ENCODE results near the gene SAC3D1.

SAC3D1 gene

DNA sequence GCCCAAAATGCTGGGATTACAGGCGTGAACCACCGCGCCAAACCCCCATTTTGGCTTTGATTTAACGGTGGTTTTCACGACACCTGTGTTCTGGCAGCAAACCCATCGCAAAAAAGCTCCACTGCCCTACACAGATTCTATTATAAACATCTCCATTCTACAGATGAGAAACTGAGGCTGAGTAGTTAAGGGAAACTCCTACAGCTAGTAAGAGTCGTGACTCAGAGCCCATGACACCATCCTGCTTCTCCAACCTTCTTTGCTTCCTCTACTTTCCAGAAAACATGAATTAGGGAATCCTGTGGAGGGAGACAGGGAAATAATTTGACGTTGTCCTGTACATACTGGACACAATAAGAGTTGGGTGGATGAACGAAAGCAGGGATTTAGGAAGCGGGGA, 14.2 kb upstream of the SAC3D1 start:
- DNase-seq (ENCODE audit: low spot score), result no peak

DNA sequence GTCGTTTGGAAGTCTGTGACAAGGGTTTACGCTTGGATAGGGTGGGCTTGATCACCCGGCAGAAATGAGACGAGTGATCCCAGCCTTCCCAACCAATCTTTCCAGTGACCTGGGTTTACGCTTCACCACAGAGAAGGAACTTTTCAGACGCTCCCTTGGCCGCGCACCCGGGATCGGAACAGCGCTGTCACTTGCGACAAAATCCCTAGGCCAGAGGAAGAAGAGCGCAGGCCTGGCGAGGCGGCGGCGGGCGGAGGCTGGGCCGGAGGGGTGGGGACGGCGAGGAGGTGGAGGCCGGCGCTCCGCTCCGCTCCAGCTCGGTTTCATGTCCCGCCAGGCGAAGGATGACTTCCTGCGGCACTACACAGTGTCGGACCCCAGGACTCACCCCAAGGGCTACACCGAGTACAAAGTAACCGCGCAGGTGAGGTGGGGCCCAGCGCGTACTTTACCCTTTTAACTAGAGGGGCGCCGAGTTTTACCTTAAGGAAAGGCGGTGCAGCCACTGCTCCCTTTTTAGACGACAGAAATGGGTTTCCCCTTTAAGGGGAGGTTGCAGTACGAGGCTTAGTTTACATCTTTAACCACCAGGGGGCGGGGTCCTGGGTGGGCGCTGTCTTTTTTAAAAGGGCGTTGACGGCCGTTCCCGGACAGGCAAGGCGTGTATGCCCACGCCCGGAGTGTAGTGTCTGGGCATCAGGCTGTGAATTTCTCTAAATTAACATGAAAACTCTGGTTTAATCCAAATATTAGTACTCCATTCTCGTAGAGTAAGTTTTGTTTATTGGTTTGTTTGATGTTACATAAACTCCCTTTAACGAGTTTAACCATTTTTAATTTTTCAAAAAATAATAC, 13.6 kb upstream of the SAC3D1 start, which contains the start of gene SNX15:
Gene SNX15, plus strand, starts transcription at position 227 of the 855 bp plus-strand sequence. Its CDS starts 99 bp downstream, at position 326.
- DNase-seq (ENCODE audit: low spot score), result peak; percentile 98

DNA sequence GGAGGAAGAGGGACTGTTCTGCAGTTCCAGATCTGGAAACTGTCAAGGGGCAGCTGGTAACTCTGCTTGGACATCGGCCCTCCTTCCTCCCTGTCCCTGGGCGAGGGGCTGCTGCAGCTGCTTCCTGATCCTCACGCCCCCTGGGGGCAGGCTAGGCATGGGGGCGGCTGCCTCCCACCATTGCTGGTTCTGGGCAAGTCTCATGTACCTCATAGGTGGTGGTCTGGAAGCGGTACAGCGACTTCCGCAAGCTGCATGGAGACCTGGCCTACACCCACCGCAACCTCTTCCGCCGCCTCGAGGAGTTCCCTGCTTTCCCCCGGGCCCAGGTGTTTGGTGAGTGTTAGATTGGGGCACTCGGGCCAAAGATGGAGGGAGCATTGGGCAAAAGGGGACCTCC, 8.8 kb upstream of the SAC3D1 start:
- DNase-seq (ENCODE audit: low spot score), result no peak

- DNase-seq (ENCODE audit: low spot score), result no peak
These were observed 6.6 kb upstream of the SAC3D1 start for GRCh38 chr11:65034423-65034822.

GRCh38 chr11:65035579-65035978, 5.4 kb upstream of the SAC3D1 start:
- DNase-seq (ENCODE audit: low spot score), result no peak

DNA sequence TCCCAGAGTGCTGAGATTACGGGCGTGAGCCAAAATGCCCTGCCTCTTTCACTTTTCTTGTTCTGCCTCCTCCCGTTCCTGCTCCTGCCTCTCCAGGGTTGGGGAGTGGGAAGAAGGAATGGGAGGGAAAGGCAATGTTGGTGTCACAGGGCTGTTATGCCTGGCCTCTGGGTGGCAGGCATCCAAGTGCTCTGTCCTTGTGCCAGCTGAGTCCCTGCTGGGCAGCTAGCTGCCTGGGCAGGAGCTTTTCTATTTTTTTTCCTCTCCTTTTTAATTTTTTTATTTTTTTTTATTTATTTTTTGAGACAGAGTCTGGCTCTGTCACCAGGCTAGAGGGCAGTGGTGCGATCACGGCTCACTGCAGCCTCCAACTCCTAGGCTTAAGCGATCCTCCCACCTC, 4.1 kb upstream of the SAC3D1 start:
- DNase-seq (ENCODE audit: low spot score), result no peak

DNA sequence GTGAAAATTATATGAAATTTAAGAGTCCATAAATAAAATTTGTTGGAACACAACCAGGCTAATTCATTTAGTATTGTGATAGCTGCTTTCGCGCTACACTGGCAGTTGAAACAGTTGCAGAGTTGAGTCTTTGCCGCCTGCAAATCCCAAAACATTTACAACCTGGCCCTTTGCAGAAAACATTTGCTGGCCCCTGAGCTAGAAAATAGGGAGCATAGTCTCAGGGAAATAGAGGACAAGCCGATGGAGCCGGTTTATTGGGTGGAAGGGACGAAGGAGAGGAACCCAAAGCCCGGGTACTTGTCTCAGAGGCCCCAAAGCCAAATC, 527 bp upstream of the SAC3D1 start:
- no peak for DNase-seq (ENCODE audit: low spot score)

DNA sequence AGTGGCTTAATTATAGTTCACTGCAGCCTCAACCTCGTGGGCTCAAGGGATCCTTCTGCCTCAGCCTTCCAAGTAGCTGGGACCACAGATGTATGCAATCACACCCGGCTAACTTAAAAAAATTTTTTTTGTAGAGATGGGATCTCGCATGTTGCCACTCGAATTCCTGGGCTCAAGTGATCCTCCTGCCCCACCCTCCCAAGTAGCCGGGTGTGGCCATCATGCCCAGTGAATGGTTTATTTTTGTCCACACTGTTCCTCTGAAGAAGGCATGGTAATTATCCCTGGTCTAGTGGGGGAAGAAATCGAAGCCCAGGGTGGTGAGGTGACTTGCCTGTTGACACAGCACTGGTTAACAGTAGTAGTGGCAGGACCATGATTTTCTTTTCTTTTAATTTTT, 1.9 kb downstream of the SAC3D1 start:
- DNase-seq (ENCODE audit: low spot score), result no peak

GRCh38 chr11:65043881-65044501, 3.0 kb downstream of the SAC3D1 start:
- DNase-seq (ENCODE audit: low spot score), result no peak

DNA sequence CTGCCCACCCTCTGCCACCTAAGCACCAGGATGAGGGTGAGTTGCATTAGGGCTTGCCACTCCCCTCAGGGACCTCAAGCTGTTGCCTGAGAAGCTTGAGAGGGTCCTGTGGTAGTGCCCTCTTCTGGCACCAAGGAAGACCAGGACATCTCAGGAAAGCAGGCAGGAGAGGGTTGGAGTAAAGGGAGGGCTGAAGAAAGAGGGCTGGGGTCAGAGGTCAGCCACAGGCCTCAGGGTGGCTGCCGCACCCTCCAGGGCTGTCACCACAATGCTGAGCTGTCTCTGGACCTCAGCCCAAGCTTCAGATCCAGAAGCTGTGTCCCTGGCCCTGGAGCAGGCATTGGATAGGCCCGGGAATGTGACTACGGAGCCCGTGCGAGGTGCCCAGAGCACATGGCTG, 4.1 kb downstream of the SAC3D1 start:
- no peak for DNase-seq (ENCODE audit: low spot score)

DNA sequence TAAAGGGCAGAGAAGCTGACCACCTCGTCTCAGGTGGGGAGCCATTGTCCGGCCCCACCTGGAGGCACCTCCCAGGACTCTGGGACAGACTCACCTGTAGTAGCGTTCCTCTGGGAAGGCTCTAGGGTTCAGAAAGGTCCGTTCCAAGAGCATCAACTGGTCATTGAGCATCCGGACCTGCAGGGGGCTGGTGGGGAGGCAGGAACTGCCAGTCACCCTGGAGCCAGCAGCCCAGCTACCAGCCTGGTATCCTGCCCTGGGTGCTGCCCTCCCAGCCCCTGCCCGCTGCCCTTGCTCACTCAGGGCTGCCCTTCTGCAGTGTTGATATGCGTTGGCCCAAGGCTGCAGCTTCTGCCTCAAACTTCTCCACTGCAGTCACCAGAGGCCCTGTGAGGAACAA, 4.7 kb downstream of the SAC3D1 start:
- no peak for DNase-seq (ENCODE audit: low spot score)

DNA sequence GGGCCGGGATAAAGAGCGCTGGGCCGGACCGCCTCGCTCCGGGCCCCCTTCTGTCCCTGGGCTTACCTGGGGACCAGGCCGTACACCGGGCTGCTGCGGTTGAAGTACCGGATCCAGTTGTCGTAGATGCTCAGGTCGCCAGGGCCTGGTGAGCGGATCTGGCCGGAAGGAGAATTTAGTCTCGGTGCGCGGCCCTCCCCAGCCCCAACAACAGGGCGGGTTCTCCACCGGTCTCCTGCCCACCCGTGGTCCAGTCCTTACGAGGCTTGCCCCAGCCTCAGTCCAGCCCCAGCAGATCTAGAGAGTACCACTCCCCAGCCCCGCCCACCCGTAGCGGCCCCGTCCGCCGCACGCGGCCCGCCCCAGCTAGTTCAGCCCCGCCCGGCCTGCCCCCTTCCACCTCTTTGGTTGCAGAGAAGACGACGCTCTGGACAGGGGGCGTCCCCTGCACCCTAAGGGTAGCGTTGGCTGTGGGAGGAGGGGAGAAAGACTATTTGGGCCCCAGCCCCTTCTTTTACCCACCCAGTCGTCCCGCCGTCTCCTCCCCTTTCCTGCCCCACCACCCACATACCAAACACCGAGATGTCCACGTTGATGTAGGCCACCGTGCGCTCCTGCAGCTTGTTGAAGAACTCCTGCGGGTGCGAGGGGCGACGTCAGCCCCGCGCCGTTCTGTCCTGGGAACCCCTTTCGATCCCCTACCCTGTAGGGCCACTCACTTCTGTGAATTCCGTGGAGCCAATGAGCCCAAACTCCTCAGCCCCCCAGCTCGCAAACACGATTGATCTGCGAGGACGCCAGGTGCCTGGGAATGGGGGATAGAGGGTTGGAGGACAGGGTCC, 6.8 kb downstream of the SAC3D1 start:
- DNase-seq (ENCODE audit: low spot score), result no peak

- DNase-seq (ENCODE audit: low spot score), result no peak
These were observed 10.4 kb downstream of the SAC3D1 start for GRCh38 chr11:65051398-65051858.

DNA sequence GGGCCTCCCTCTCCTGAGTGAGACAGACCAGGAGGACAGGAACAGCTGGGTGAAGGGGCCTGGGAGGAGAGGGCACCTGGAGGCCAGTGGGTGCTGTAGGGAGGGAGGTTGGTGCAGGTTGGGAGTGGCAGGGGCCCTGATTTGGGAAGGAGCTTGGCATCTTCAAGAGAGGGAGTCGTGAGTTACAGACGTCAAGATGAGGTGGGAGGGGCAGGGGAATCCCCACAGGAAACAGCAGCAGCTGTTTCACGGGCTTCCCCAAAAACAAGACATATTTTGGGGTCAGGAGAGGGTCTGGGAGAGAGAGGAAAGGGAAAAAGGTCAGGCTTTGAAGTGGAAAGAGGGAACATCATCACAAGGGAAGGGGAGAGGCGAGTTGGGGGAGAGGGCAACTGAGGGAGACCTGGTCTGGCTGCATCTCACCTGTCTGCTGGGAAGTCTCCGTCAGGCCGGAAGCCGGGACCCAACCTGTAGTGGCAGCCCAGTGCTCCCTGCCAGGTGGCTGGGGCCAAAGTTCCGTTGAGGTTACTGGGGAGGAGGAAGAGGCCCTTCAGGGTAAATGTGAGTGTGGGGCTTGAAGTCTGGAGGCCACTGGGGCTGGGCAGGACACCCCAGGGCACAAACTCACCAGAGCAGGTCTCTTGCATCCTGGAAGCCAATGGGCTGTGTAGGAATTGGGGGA, 13.0 kb downstream of the SAC3D1 start:
- no peak for DNase-seq (ENCODE audit: low spot score)

GRCh38 chr11:65055538-65055937, 14.5 kb downstream of the SAC3D1 start:
- no peak for DNase-seq (ENCODE audit: low spot score)

DNA sequence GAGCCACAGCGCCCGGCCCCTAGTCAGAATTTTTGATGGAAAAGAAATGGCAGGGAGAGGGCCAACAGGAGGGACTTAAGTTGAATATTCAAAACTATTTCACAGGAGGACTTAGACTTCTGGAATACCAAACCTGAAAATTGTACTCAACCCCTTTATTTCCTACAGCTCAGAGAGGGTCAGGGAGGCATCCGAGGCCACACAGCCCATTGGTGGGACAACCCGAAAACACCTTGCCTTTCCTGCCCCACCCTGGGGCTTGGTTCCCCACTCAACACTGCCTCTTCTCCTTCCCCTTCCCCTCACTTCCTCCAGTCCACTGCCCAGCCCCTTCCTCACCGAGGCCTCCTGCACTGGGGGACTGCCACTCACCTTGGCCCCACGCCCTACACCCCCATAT, 16.0 kb downstream of the SAC3D1 start:
- no peak for DNase-seq (ENCODE audit: low spot score)

DNA sequence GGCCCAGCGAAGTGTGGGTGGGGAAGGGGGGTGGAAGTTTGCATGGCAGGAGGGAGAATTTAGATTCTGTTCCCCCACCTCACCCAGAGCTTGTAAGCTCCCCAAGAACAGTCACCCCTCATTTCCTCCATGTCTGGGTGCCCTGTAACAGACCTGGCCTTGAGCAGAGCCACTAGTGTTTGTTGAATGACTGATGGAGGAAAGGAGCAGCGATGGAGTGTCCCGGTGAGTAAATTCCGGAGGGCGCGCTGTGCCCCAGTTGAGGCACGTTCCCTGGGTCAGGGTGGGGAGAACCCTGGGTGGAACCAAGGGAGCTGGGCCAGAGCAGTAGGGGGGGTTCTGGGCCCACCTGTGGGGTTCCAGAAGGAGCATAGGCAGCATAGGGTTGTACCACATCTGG, 16.5 kb downstream of the SAC3D1 start:
- DNase-seq (ENCODE audit: low spot score), result no peak

DNA sequence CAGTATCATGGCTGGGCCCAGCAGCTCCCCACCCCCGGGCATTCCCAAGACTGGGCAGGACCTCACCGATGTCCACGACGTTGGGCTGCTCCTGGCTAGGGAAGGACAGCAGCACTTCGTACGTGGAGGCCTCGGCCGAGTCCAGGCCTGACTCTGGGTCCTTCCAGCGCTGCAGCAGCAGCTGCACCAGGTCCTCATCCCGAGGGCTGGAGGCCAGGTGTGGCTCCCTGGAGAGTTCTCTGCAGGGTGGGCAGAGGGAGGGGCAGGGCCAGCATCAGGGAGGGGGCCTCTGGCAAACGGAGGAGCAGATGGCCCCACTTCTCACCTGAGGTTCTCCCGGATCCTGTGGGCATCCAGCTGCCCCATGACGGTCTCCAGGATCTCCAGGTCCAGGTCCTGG, 17.0 kb downstream of the SAC3D1 start:
- DNase-seq (ENCODE audit: low spot score), result no peak

GRCh38 chr11:65058419-65059054, 17.5 kb downstream of the SAC3D1 start, which contains the start of gene NAALADL1:
Gene NAALADL1, minus strand, starts transcription at chr11:65058553. Its CDS starts 32 bp downstream, at chr11:65058521.
- no peak for DNase-seq (ENCODE audit: low spot score)

DNA sequence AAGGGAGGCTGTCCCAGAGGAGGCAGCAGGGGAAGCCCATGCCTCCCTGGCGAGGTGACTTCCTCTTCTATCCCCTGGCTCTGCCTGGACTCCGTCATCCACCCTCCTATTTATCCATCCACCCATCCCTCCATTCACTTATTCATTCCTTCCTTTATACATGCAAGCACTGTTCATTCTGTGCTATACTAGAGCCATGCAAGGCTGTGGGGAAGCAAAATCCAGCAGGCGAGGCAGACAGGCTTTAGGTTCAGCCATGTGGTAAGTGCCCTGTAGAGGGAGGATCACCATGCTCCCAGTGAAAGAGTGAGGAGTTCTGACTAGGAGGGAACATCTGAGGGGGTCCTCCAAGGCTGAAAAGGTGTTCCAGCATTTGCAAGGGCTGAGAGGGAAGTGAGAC, 18.5 kb downstream of the SAC3D1 start:
- no peak for DNase-seq (ENCODE audit: low spot score)

Measured in hematopoietic multipotent progenitor cell treated with erythropoietin and hydrocortisone succinate and interleukin-3 and kit ligand, for 15 days (in vitro differentiated cells).